Omental fat pad (tissue), 4 donors: ENCODE measurements around the gene TBC1D2. TPM values are rescaled to one million over a fixed set of nuclear protein-coding genes. Genes with fewer than 3 reads are reported as not detected.
"Not testable (repeated sequence)": the region's sequence is repeated elsewhere in the genome, so short reads cannot be mapped to it uniquely, and the experiment has no call there.

ENCODE experiments used
- ATAC-seq: fragments of 150-250 bp; one replicate; pipeline ENCODE4 v1.9.1; 2016; ENCODE audit warnings: mild to moderate bottlenecking, moderate library complexity; ENCODE audit not compliant: low FRiP score
- DNase-seq: peaks from one replicate; pipeline ENCODE4 v3.0.0-alpha.2; 2019; ENCODE audit warnings: low spot score
- total RNA-seq, 4 donors: library from RNA; depleted of rRNA; stranded (reverse); fragments of >200 nt; gene quantifications; one replicate each; pipeline ENCODE4 v1.1.0, GENCODE V29; 2016
- TF ChIP-seq, protein P1 (sequence below), 3 donors: fragments of 450-650 bp; IDR thresholded peaks; one replicate each; pipeline ENCODE4 v1.5.1; 2016 to 2017; ENCODE audit warnings: antibody characterized with exemption in 3 of 3, mild to moderate bottlenecking in 3 of 3, moderate library complexity in 2 of 3

TBC1D2 gene
- total RNA-seq, 4 donors from 2014 or later, result 7.6 to 37.9 (median 12.4) TPM

DNA sequence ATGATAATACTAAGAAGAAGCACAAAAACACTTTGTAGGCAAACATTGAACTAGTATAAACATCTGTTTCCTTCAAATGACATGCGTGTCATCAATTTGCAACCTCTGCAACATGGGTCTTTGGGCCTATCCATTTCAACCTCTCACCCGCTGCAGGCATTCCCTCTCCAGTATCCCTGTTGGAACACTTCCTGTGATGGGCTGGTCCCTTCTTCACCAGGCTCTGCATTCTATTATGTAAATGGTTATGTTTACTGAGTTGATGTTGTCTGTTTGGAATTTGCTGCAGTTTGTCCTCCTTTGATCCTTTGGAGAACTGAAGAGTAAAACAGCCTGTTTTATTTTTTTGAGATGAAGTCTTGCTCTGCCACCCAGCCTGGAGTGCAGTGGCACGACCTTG lies 16.6 kb upstream of the TBC1D2 start:
- TF ChIP-seq, protein P1, sequence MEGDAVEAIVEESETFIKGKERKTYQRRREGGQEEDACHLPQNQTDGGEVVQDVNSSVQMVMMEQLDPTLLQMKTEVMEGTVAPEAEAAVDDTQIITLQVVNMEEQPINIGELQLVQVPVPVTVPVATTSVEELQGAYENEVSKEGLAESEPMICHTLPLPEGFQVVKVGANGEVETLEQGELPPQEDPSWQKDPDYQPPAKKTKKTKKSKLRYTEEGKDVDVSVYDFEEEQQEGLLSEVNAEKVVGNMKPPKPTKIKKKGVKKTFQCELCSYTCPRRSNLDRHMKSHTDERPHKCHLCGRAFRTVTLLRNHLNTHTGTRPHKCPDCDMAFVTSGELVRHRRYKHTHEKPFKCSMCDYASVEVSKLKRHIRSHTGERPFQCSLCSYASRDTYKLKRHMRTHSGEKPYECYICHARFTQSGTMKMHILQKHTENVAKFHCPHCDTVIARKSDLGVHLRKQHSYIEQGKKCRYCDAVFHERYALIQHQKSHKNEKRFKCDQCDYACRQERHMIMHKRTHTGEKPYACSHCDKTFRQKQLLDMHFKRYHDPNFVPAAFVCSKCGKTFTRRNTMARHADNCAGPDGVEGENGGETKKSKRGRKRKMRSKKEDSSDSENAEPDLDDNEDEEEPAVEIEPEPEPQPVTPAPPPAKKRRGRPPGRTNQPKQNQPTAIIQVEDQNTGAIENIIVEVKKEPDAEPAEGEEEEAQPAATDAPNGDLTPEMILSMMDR (IDR thresholded peaks at IDR 0.05), result no peak
- ATAC-seq (no peak), DNase-seq (no peak)

- ATAC-seq, result no peak
- no peak for DNase-seq
- TF ChIP-seq, protein P1 (IDR thresholded peaks at IDR 0.05), result no peak
These were observed 16.0 kb upstream of the TBC1D2 start for GRCh38 chr9:98271479-98271878.

- not testable (repeated sequence) for DNase-seq, ATAC-seq
These were observed 14.8 kb upstream of the TBC1D2 start for GRCh38 chr9:98270284-98270683.

GRCh38 chr9:98269652-98270051 lies 14.2 kb upstream of the TBC1D2 start:
- not testable (repeated sequence) for ATAC-seq, DNase-seq

DNA sequence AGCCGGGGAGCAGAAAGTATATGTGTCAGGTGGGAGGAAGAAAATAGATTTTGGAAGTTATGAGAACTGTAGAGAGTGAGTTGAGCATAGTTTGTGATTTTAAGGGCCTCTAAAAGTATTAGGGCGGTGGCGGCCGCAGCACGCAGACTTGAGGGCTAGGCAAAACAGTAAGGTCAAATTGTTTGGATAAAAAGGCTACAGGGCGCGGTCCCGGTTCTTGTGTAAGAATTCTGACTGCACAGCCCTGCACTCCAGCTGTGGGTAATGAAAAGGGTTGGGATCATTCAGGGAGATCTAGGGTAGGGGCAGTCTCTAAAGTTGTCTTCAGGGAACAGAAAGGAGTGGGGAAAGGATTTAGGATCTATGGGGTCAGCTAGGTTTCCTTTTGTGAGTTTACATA lies 12.1 kb upstream of the TBC1D2 start:
- ATAC-seq, DNase-seq: not testable (repeated sequence)

DNA sequence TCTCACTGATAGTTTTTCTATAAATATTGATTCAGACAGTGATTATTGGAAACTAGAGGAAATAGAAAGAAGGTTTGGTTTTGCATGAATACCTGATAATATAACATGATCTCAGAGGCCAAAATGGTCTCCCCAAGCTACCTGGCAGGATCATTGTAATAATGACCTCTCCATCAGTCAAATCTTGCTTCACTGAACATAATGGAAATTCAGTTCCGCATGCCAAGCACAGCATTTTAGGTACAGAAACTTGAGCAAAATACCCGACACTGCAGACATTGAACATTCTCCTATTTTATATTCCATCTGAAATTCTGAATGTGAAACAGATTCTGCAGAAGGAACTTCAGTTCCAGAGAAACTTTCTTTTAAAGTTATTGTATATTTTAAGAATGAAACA lies 9.1 kb upstream of the TBC1D2 start:
- ATAC-seq (no peak), DNase-seq (no peak)
- TF ChIP-seq, protein P1 (IDR thresholded peaks at IDR 0.05), result no peak

GRCh38 chr9:98263482-98264357 lies 8.3 kb upstream of the TBC1D2 start:
- TF ChIP-seq, protein P1 (IDR thresholded peaks at IDR 0.05), result peak in 1 of 3 donors; percentile 46
- DNase-seq, result peak; percentile 37
- ATAC-seq, result peak; percentile 76

DNA sequence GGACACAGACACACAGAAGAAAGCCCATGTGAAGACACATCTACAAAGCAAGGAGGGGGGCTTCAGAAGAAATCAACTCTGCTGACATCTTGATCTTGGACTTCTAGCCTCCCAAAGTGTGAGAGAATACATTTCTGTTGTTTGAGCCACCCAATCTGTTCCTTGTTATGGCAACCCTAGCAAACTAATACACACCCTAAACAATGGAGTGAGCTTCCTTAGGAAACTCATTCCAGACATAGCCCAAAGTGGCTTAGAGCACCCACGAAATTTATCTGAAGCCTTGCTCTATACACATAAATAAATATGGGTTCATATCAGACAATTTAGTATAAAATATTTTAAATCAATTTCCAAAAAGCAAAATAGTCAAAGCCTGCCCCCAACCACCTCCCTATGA lies 7.6 kb upstream of the TBC1D2 start:
- DNase-seq, result no peak
- TF ChIP-seq, protein P1 (IDR thresholded peaks at IDR 0.05), result no peak
- ATAC-seq, result no peak
